K562 (cell line): ENCODE results near the gene ICAM1. TPM values are rescaled to one million over a fixed set of nuclear protein-coding genes. Genes with fewer than 3 reads are reported as not detected.

ENCODE experiments used
- CAMTA2 ChIP-seq: fragments of 250-450 bp; sonication (Bioruptor Pico); conservative IDR thresholded peaks from 2 replicates; pipeline ENCODE4 v1.5.1; 2022
- CBX3 ChIP-seq, 2 experiments: IDR thresholded peaks; 1 replicate in 1 of 2; 2 replicates in 1 of 2; pipeline ENCODE4 v1.6.1; 2012; ENCODE audit warnings: inconsistent platforms in 2 of 2, low read length in 2 of 2, borderline replicate concordance in 1 of 2, control low read depth in 1 of 2
- CHAMP1 ChIP-seq: fragments of 450-650 bp; IDR thresholded peaks from 2 replicates; pipeline ENCODE4 v1.6.1; 2016; ENCODE audit warnings: mild to moderate bottlenecking
- CTBP1 ChIP-seq: fragments of 450-650 bp; IDR thresholded peaks from 2 replicates; pipeline ENCODE4 v1.6.1; 2016; ENCODE audit warnings: borderline replicate concordance
- ELF4 ChIP-seq: fragments of 450-650 bp; formaldehyde crosslinking; IDR thresholded peaks from 2 replicates; pipeline ENCODE4 v1.4.0; 2022; ENCODE audit warnings: missing genetic modification characterization
- GTF2B ChIP-seq: IDR thresholded peaks from 2 replicates; pipeline ENCODE4 v1.6.1; 2011; ENCODE audit not compliant: insufficient read length; ENCODE audit errors: extremely low read depth
- L3MBTL2 ChIP-seq: fragments of 450-650 bp; IDR thresholded peaks from 2 replicates; pipeline ENCODE4 v1.6.1; 2016; ENCODE audit warnings: mild to moderate bottlenecking, moderate library complexity
- MCM2 ChIP-seq: fragments of 450-650 bp; IDR thresholded peaks from 2 replicates; pipeline ENCODE4 v1.6.1; 2017; ENCODE audit warnings: low read depth, mild to moderate bottlenecking
- SIRT6 ChIP-seq: IDR thresholded peaks from one replicate; pipeline ENCODE4 v1.6.1; 2012; ENCODE audit warnings: low read depth, mild to moderate bottlenecking, control low read depth, inconsistent platforms, low read length, moderate library complexity
- SUPT5H ChIP-seq: fragments of 450-650 bp; IDR thresholded peaks from 2 replicates; pipeline ENCODE4 v1.6.1; 2016
- ZBTB2 ChIP-seq: fragments of 450-650 bp; IDR thresholded peaks from 2 replicates; pipeline ENCODE4 v1.6.1; 2016; ENCODE audit warnings: antibody characterized with exemption
- ZNF212 ChIP-seq: fragments of 450-650 bp; formaldehyde crosslinking; IDR thresholded peaks from 2 replicates; pipeline ENCODE4 v1.4.0; 2020; ENCODE audit warnings: mild to moderate bottlenecking
- ZNF23 ChIP-seq: fragments of 250-450 bp; sonication (Bioruptor Pico); IDR thresholded peaks from 2 replicates; pipeline ENCODE4 v1.4.0; 2020; ENCODE audit warnings: mild to moderate bottlenecking
- ZNF609 ChIP-seq: sonication (generic); formaldehyde crosslinking; IDR thresholded peaks from 2 replicates; pipeline ENCODE4 v1.8.1; 2023; ENCODE audit warnings: missing genetic modification reagents, mild to moderate bottlenecking, borderline replicate concordance
- ZNF696 ChIP-seq: fragments of 250-450 bp; sonication (Bioruptor Pico); conservative IDR thresholded peaks from 2 replicates; pipeline ENCODE4 v1.4.0; 2020; ENCODE audit warnings: mild to moderate bottlenecking, moderate library complexity
- polyA plus RNA-seq, 8 experiments: library from polyadenylated mRNA; depleted of rRNA in 4 of 8; stranded (reverse) in 5 of 8; unstranded in 3 of 8; fragments of >200 nt; fragmentation: Nextera tagmentation in 2 of 8; fragmentation: Illumina TruSeq in 1 of 8; extraction: Ambion mirVana in 2 of 8; extraction: Trizol in 1 of 8; gene quantifications; 2 replicates each; pipeline versions ENCODE4 v1.2.1 to v1.2.3, GENCODE V29; 2011 to 2014; ENCODE audit warnings: inconsistent platforms in 1 of 8, missing spikeins in 1 of 8
- total RNA-seq, 7 experiments: library from RNA; depleted of rRNA in 6 of 7; stranded (reverse); fragments of >200 nt in 6 of 7; fragmentation: Illumina TruSeq in 2 of 7; extraction: Trizol in 2 of 7; gene quantifications; 2 replicates each; pipeline versions ENCODE4 v1.2.1 to v1.2.3, GENCODE V29; 2011 to 2021; ENCODE audit warnings: low replicate concordance in 1 of 7

Gene ICAM1
- total and polyA plus RNA-seq, 9 of the 15 experiments (the other 6 are each of a cell fraction or from before 2014, with no cell fraction given) = 2.3 to 24.4 (median 13.4) TPM

- TF ChIP-seq GTF2B (no peak), SUPT5H (peak; percentile 64; the same call in 1 of the 2 replicates), SIRT6 (no peak), CBX3 (IDR thresholded peaks at IDR 0.05; ENCODE audit: borderline replicate concordance in 1 of 2, low read length in 2 of 2) (no peak; a peak in 1 of 3 replicates), CHAMP1 (no peak; the same call in 1 of the 2 replicates), CAMTA2 (no peak), ZBTB2 (peak; percentile 86), CTBP1 (peak; percentile 88; the same call in 1 of the 2 replicates), ZNF23 (CRISPR knock-in tag) (no peak), ELF4 (peak; percentile 85; the same call in 1 of the 2 replicates), ZNF212 (CRISPR knock-in tag) (no peak), MCM2 (peak; percentile 78), ZNF696 (CRISPR knock-in tag) (no peak), ZNF609 (CRISPR knock-in tag) (peak; percentile 89; the same call in 1 of the 2 replicates), L3MBTL2 (peak; percentile 88)
Measured at GRCh38 chr19:10299545-10300458, 28.9 kb downstream of the ICAM1 start (continued).
